SU-DHL-6 (cell line): ENCODE measurements around the gene OR52D1.

Source experiments
- EZH2phosphoT487 ChIP-seq: fragments of 200-600 bp; sonication (generic), shearing (Covaris generic); conservative IDR thresholded peaks from 2 replicates; pipeline ENCODE4 v1.6.1; 2018; ENCODE audit warnings: mild to moderate bottlenecking, antibody characterized with exemption, low read length, moderate library complexity, mixed read lengths
- TF ChIP-seq, protein P1 (sequence below): fragments of 200-600 bp; sonication (generic); IDR thresholded peaks from one replicate; pipeline ENCODE4 v1.5.1; 2017; ENCODE audit warnings: antibody characterized with exemption, mild to moderate bottlenecking, low read length, moderate library complexity; ENCODE audit not compliant: insufficient read depth, poor library complexity, severe bottlenecking

DNA sequence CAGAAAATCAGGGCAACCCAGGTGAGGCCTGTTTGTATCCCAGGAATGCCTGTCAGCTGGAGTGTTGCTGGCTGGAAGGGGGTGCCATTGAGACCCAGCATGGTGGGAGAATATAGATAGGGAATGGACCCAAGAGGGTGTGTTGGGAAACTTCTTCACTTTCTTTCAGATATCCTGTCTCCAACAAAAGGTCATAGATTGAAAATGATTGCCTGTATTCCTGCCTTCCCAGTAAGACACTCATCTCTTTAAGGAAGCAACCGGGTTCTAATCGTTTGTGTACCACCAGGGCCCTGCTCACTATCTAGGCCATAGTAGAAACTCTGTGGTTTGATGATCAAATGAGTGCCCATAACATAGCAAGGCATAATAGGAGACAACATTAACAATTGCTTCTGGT is 47.1 kb upstream of the OR52D1 start, which contains the start of gene OR51I1:
- TF ChIP-seq, protein P1, sequence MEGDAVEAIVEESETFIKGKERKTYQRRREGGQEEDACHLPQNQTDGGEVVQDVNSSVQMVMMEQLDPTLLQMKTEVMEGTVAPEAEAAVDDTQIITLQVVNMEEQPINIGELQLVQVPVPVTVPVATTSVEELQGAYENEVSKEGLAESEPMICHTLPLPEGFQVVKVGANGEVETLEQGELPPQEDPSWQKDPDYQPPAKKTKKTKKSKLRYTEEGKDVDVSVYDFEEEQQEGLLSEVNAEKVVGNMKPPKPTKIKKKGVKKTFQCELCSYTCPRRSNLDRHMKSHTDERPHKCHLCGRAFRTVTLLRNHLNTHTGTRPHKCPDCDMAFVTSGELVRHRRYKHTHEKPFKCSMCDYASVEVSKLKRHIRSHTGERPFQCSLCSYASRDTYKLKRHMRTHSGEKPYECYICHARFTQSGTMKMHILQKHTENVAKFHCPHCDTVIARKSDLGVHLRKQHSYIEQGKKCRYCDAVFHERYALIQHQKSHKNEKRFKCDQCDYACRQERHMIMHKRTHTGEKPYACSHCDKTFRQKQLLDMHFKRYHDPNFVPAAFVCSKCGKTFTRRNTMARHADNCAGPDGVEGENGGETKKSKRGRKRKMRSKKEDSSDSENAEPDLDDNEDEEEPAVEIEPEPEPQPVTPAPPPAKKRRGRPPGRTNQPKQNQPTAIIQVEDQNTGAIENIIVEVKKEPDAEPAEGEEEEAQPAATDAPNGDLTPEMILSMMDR: no peak
- TF ChIP-seq EZH2phosphoT487: no peak
